Ovary (tissue), 3 donors: ENCODE measurements around the gene APLNR.

Source experiments
- CTCF ChIP-seq, 3 donors: fragments of 450-650 bp in 2 of 3; fragments of 200-600 bp in 1 of 3; IDR thresholded peaks; one replicate each; pipeline versions ENCODE4 v1.5.1 to v1.8.0; 2016 to 2022; ENCODE audit warnings: antibody characterized with exemption in 3 of 3, mild to moderate bottlenecking in 1 of 3
- EP300 ChIP-seq: sonication (generic); formaldehyde crosslinking; IDR thresholded peaks from one replicate; pipeline ENCODE4 v1.6.1; 2017; ENCODE audit warnings: antibody characterized with exemption
- POLR2A ChIP-seq: fragments of 450-650 bp; IDR thresholded peaks from one replicate; pipeline ENCODE4 v1.6.1; 2017; ENCODE audit warnings: antibody characterized with exemption, mild to moderate bottlenecking, moderate library complexity
- donor health status: DM: no; HTN: no; CAD: no.

GRCh38 chr11:57196596-57196995 lies 40.5 kb downstream of the APLNR start:
- TF ChIP-seq CTCF (IDR thresholded peaks at IDR 0.05) = no peak
- TF ChIP-seq POLR2A = no peak
- no peak for TF ChIP-seq EP300
